Measurements from ENCODE around the gene ACTMAP. TPM values are rescaled to one million over a fixed set of nuclear protein-coding genes. Genes with fewer than 3 reads are reported as not detected.

The ACTMAP gene
- total RNA-seq, 4 donors from 2014 or later = 4.2 to 14.6 (median 6.2) TPM

- DNase-seq (no peak), ATAC-seq (no peak)
- no peak overlapping the region for H3K27ac ChIP-seq
- no peaks in the 10 kb centered on the region for H3K4me1 ChIP-seq
- no peaks in the 10 kb centered on the region for H3K9me3 ChIP-seq
- in situ Hi-C loops (cut with MboI; ENCODE audit: low sequenced_read_pairs in 4 of 4) (no loop called here), intact Hi-C loops (cut with DNase I; ENCODE audit: low total_unique reads) (no loop called here)
- no peak for TF ChIP-seq POLR2A (IDR thresholded peaks at IDR 0.05)
- TF ChIP-seq, protein P1, sequence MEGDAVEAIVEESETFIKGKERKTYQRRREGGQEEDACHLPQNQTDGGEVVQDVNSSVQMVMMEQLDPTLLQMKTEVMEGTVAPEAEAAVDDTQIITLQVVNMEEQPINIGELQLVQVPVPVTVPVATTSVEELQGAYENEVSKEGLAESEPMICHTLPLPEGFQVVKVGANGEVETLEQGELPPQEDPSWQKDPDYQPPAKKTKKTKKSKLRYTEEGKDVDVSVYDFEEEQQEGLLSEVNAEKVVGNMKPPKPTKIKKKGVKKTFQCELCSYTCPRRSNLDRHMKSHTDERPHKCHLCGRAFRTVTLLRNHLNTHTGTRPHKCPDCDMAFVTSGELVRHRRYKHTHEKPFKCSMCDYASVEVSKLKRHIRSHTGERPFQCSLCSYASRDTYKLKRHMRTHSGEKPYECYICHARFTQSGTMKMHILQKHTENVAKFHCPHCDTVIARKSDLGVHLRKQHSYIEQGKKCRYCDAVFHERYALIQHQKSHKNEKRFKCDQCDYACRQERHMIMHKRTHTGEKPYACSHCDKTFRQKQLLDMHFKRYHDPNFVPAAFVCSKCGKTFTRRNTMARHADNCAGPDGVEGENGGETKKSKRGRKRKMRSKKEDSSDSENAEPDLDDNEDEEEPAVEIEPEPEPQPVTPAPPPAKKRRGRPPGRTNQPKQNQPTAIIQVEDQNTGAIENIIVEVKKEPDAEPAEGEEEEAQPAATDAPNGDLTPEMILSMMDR (IDR thresholded peaks at IDR 0.05 in 4 of 5, conservative IDR thresholded peaks at IDR 0.05 in 1 of 5) = no peak
- H3K4me3 ChIP-seq = no peak overlapping the region
- no peaks in the 10 kb centered on the region for H3K27me3 ChIP-seq
- H3K36me3 ChIP-seq = peaks cover 0 to 25% of the 10 kb centered on the region in 2 donors
Measured at GRCh38 chr19:40701758-40702157, 48.5 kb downstream of the ACTMAP start.

GRCh38 chr19:40700083-40700482 lies 50.2 kb downstream of the ACTMAP start:
- DNase-seq (no peak), ATAC-seq (no peak)
- in situ Hi-C loops (cut with MboI; ENCODE audit: low sequenced_read_pairs in 4 of 4) (no loop called here), intact Hi-C loops (cut with DNase I; ENCODE audit: low total_unique reads) (no loop called here)
- no peaks in the 10 kb centered on the region for H3K4me1 ChIP-seq
- H3K4me3 ChIP-seq = no peak overlapping the region
- H3K36me3 ChIP-seq = peaks cover 0 to 21% of the 10 kb centered on the region in 2 donors
- no peaks in the 10 kb centered on the region for H3K9me3 ChIP-seq
- H3K27ac ChIP-seq = no peak overlapping the region
- no peaks in the 10 kb centered on the region for H3K27me3 ChIP-seq
- TF ChIP-seq POLR2A (IDR thresholded peaks at IDR 0.05) = no peak
- TF ChIP-seq, protein P1 (IDR thresholded peaks at IDR 0.05 in 4 of 5, conservative IDR thresholded peaks at IDR 0.05 in 1 of 5) = no peak

GRCh38 chr19:40697007-40697406 lies 53.3 kb downstream of the ACTMAP start:
- no peaks in the 10 kb centered on the region for H3K4me1 ChIP-seq
- no peak overlapping the region for H3K4me3 ChIP-seq
- no peak for DNase-seq
- no peaks in the 10 kb centered on the region for H3K9me3 ChIP-seq
- no peak for ATAC-seq
- H3K27ac ChIP-seq = no peak overlapping the region
- in situ Hi-C loops (cut with MboI; ENCODE audit: low sequenced_read_pairs in 4 of 4) = no loop called here
- intact Hi-C loops (cut with DNase I; ENCODE audit: low total_unique reads) = no loop called here
- H3K36me3 ChIP-seq = peaks cover 0 to 5% of the 10 kb centered on the region in 2 donors
- no peaks in the 10 kb centered on the region for H3K27me3 ChIP-seq
- TF ChIP-seq, protein P1 (IDR thresholded peaks at IDR 0.05 in 4 of 5, conservative IDR thresholded peaks at IDR 0.05 in 1 of 5) = no peak
- no peak for TF ChIP-seq POLR2A (IDR thresholded peaks at IDR 0.05)

GRCh38 chr19:40695881-40696280 lies 54.4 kb downstream of the ACTMAP start:
- no peak overlapping the region for H3K27ac ChIP-seq
- no peaks in the 10 kb centered on the region for H3K27me3 ChIP-seq
- no peak for ATAC-seq
- no peak overlapping the region for H3K4me3 ChIP-seq
- no peak for TF ChIP-seq POLR2A (IDR thresholded peaks at IDR 0.05)
- TF ChIP-seq, protein P1 (IDR thresholded peaks at IDR 0.05 in 4 of 5, conservative IDR thresholded peaks at IDR 0.05 in 1 of 5) = no peak
- H3K9me3 ChIP-seq = no peaks in the 10 kb centered on the region
- H3K4me1 ChIP-seq = peaks cover 6 to 8% of the 10 kb centered on the region in 2 donors
- no peaks in the 10 kb centered on the region for H3K36me3 ChIP-seq
- DNase-seq = no peak
- intact Hi-C loops (cut with DNase I; ENCODE audit: low total_unique reads) (no loop called here), in situ Hi-C loops (cut with MboI; ENCODE audit: low sequenced_read_pairs in 4 of 4) (no loop called here)

GRCh38 chr19:40693896-40694295 lies 56.4 kb downstream of the ACTMAP start:
- no peak for ATAC-seq
- Histone ChIP-seq H3K27ac (no peak overlapping the region), H3K9me3 (no peaks in the 10 kb centered on the region), H3K27me3 (no peaks in the 10 kb centered on the region), H3K4me3 (no peak overlapping the region), H3K36me3 (no peaks in the 10 kb centered on the region), H3K4me1 (peaks cover 9 to 21% of the 10 kb centered on the region in 2 donors)
- in situ Hi-C loops (cut with MboI; ENCODE audit: low sequenced_read_pairs in 4 of 4) (no loop called here), intact Hi-C loops (cut with DNase I; ENCODE audit: low total_unique reads) (no loop called here)
- no peak for DNase-seq
- TF ChIP-seq, protein P1 (IDR thresholded peaks at IDR 0.05 in 4 of 5, conservative IDR thresholded peaks at IDR 0.05 in 1 of 5) = no peak

Data from gastrocnemius medialis (tissue), 4 donors.